ENCODE data around the gene DHX40.

Gene DHX40

GRCh38 chr17:59627274-59627673, 61.9 kb downstream of the DHX40 start:
- no peak for TF ChIP-seq CTCF (IDR thresholded peaks at IDR 0.05; ENCODE audit: low read depth, low read length, missing control alignments)
- no peak for DNase-seq (ENCODE audit: extremely low read depth, low read depth)
- no peak overlapping the region for H3K4me3 ChIP-seq (replicated peaks; ENCODE audit: low read depth, low read length)

GRCh38 chr17:59627770-59628171, 62.4 kb downstream of the DHX40 start:
- H3K4me3 ChIP-seq (replicated peaks; ENCODE audit: low read depth, low read length) = no peak overlapping the region
- DNase-seq (ENCODE audit: extremely low read depth, low read depth) = no peak
- TF ChIP-seq CTCF (IDR thresholded peaks at IDR 0.05; ENCODE audit: low read depth, low read length, missing control alignments) = no peak

GRCh38 chr17:59629174-59629573, 63.8 kb downstream of the DHX40 start:
- no peak overlapping the region for H3K4me3 ChIP-seq (replicated peaks; ENCODE audit: low read depth, low read length)
- TF ChIP-seq CTCF (IDR thresholded peaks at IDR 0.05; ENCODE audit: low read depth, low read length, missing control alignments) = no peak
- no peak for DNase-seq (ENCODE audit: extremely low read depth, low read depth)

GRCh38 chr17:59631276-59631675, 65.9 kb downstream of the DHX40 start:
- no peak for DNase-seq (ENCODE audit: extremely low read depth, low read depth)
- no peak overlapping the region for H3K4me3 ChIP-seq (replicated peaks; ENCODE audit: low read depth, low read length)
- no peak for TF ChIP-seq CTCF (IDR thresholded peaks at IDR 0.05; ENCODE audit: low read depth, low read length, missing control alignments)

- H3K4me3 ChIP-seq (replicated peaks; ENCODE audit: low read depth, low read length) = no peak overlapping the region
- TF ChIP-seq CTCF (IDR thresholded peaks at IDR 0.05; ENCODE audit: low read depth, low read length, missing control alignments) = no peak
- DNase-seq (ENCODE audit: extremely low read depth, low read depth) = no peak
Observed at GRCh38 chr17:59632398-59632797, 67.0 kb downstream of the DHX40 start.

- DNase-seq (ENCODE audit: extremely low read depth, low read depth) = no peak
- TF ChIP-seq CTCF (IDR thresholded peaks at IDR 0.05; ENCODE audit: low read depth, low read length, missing control alignments) = no peak
- H3K4me3 ChIP-seq (replicated peaks; ENCODE audit: low read depth, low read length) = no peak overlapping the region
Observed at GRCh38 chr17:59633658-59634359, 68.4 kb downstream of the DHX40 start.

Measured in HFF-Myc (cell line).